A673 (cell line): ENCODE results near the gene JAML. TPM values are rescaled to one million over a fixed set of nuclear protein-coding genes. Genes with fewer than 3 reads are reported as not detected.

Experiments used
- BruUV-seq: library from RNA; stranded (reverse); fragments of 400-500 nt; replicated peaks from 2 replicates; lab custom pipeline; 2021; lab: Mats Ljungman, UMichigan
- CTCF ChIA-PET: fragments of 300-600 bp; sonication (Branson Sonifier 250); formaldehyde crosslinking; loops from one replicate; lab custom pipeline; 2022; ENCODE audit warnings: antibody characterized with exemption; lab: Charles Lee
- POLR2A ChIA-PET: fragments of 300-600 bp; sonication (Branson Sonifier 250); formaldehyde crosslinking; loops from one replicate; lab custom pipeline; 2022; ENCODE audit warnings: antibody characterized with exemption; ENCODE audit not compliant: low non-redundant PET; lab: Charles Lee
- DNase-seq: peaks from one replicate; pipeline ENCODE4 v3.0.0-alpha.2; 2015; ENCODE audit warnings: low spot score
- H3K27ac ChIP-seq: fragments of 200-600 bp; sonication (generic); 2 replicates; pipeline ENCODE4 v1.5.1; 2016; ENCODE audit warnings: mixed run types, low read depth, mild to moderate bottlenecking, mixed read lengths, antibody characterized with exemption, low read length; ENCODE audit not compliant: poor library complexity, severe bottlenecking
- H3K27me3 ChIP-seq: fragments of 200-600 bp; sonication (generic); replicated peaks from 2 replicates; pipeline ENCODE4 v1.6.1; 2017; ENCODE audit warnings: mixed run types, low read depth, mild to moderate bottlenecking, mixed read lengths, antibody characterized with exemption, low read length; ENCODE audit not compliant: insufficient read depth, poor library complexity
- H3K36me3 ChIP-seq: fragments of 200-600 bp; sonication (generic); 2 replicates; pipeline ENCODE4 v1.6.1; 2016; ENCODE audit warnings: mixed run types, mild to moderate bottlenecking, mixed read lengths, antibody characterized with exemption, low read length; ENCODE audit not compliant: insufficient read depth, poor library complexity, severe bottlenecking
- H3K4me1 ChIP-seq: fragments of 200-600 bp; sonication (generic); 2 replicates; pipeline ENCODE4 v1.6.1; 2017; ENCODE audit warnings: mixed run types, mild to moderate bottlenecking, mixed read lengths, antibody characterized with exemption, low read length; ENCODE audit not compliant: insufficient read depth, poor library complexity, severe bottlenecking
- H3K4me3 ChIP-seq: fragments of 200-600 bp; sonication (generic); 2 replicates; pipeline ENCODE4 v1.5.1; 2016; ENCODE audit warnings: low read depth, mixed run types, mild to moderate bottlenecking, mixed read lengths, low read length; ENCODE audit not compliant: poor library complexity, severe bottlenecking
- H3K9me3 ChIP-seq: fragments of 200-600 bp; sonication (generic); 2 replicates; pipeline ENCODE4 v1.6.1; 2016; ENCODE audit warnings: mixed run types, low read depth, mild to moderate bottlenecking, mixed read lengths, antibody characterized with exemption, low read length; ENCODE audit not compliant: poor library complexity, severe bottlenecking
- EZH2 ChIP-seq: fragments of 200-600 bp; sonication (generic); IDR thresholded peaks from 2 replicates; pipeline ENCODE4 v1.6.1; 2017; ENCODE audit warnings: borderline replicate concordance, low read depth, mild to moderate bottlenecking, mixed read lengths, antibody characterized with exemption, low read length; ENCODE audit not compliant: poor library complexity, severe bottlenecking
- intact Hi-C: fragments of 100-400 bp; cut with micrococcal nuclease; formaldehyde crosslinking; loops from one replicate; pipeline ENCODE4 v1.10.0; 2022; ENCODE audit not compliant: unreplicated experiment
- total RNA-seq: library from RNA; stranded (reverse); gene quantifications from 2 replicates; pipeline ENCODE4 v1.2.3, GENCODE V29; 2021
- TF ChIP-seq, protein P1 (sequence below): fragments of 300-800, 200-600 bp; sonication (generic); conservative IDR thresholded peaks from 2 replicates; pipeline ENCODE4 v1.5.1; 2017; ENCODE audit warnings: low read depth, mild to moderate bottlenecking, antibody characterized with exemption, low read length, moderate library complexity, mixed read lengths

The JAML gene
- total RNA-seq, 1 experiment from 2014 or later: not detected

DNA sequence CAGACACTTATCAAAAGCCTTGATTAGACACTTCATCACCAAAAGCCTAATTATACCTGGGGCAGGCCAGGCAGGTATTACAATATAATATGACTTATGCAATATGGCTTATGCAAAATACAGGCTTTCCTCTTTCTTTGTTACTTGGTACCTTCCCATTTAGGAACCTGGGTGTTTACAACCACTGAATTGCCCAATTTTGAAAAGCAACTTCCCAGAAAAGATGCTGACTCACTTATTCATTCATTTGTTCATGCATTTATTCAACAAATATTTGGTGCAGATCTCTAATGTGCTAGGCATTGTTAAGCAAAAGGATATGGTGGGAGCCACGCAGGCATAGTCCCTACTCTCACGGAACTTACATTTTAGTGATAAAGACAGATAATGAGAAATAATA, 13.6 kb upstream of the JAML start:
- POLR2A ChIA-PET: no interaction called here
- TF ChIP-seq, protein P1, sequence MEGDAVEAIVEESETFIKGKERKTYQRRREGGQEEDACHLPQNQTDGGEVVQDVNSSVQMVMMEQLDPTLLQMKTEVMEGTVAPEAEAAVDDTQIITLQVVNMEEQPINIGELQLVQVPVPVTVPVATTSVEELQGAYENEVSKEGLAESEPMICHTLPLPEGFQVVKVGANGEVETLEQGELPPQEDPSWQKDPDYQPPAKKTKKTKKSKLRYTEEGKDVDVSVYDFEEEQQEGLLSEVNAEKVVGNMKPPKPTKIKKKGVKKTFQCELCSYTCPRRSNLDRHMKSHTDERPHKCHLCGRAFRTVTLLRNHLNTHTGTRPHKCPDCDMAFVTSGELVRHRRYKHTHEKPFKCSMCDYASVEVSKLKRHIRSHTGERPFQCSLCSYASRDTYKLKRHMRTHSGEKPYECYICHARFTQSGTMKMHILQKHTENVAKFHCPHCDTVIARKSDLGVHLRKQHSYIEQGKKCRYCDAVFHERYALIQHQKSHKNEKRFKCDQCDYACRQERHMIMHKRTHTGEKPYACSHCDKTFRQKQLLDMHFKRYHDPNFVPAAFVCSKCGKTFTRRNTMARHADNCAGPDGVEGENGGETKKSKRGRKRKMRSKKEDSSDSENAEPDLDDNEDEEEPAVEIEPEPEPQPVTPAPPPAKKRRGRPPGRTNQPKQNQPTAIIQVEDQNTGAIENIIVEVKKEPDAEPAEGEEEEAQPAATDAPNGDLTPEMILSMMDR: no peak
- TF ChIP-seq EZH2: no peak
- Histone ChIP-seq H3K36me3 (no peaks in the 10 kb centered on the region), H3K27ac (no peak overlapping the region), H3K4me3 (no peak overlapping the region), H3K9me3 (no peaks in the 10 kb centered on the region), H3K27me3 (peaks cover 51% of the 10 kb centered on the region), H3K4me1 (no peaks in the 10 kb centered on the region)
- DNase-seq: no peak
- CTCF ChIA-PET: no interaction called here
- BruUV-seq: no TSS peak
- intact Hi-C loops: no loop called here

DNA sequence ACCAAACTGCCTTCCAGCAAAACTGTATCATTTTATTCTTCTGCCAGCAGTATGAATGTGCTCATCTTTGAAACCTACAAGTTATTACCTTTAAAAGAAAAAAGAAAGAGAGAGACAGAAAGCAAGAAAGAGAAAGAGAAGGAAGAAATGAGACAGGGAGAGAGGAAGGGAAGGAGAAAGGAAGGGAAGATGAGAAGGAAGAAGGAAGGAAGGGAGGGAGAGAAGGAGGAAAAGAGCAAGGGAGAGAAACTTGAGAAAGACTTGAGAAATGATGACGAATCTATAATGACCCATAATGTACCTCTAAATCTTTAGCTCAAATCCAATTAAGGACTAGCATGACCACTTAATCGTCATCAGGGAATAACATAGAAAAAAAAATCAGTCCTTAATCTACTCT, 11.4 kb upstream of the JAML start:
- H3K4me3 ChIP-seq: no peak overlapping the region
- intact Hi-C loops: no loop called here
- POLR2A ChIA-PET: no interaction called here
- H3K9me3 ChIP-seq: no peaks in the 10 kb centered on the region
- H3K4me1 ChIP-seq: no peaks in the 10 kb centered on the region
- peaks cover 40% of the 10 kb centered on the region for H3K27me3 ChIP-seq
- CTCF ChIA-PET: no interaction called here
- no peaks in the 10 kb centered on the region for H3K36me3 ChIP-seq
- H3K27ac ChIP-seq: no peak overlapping the region
- peak; percentile 12 for DNase-seq
- BruUV-seq: no TSS peak
- no peak for TF ChIP-seq EZH2
- TF ChIP-seq, protein P1: no peak

DNA sequence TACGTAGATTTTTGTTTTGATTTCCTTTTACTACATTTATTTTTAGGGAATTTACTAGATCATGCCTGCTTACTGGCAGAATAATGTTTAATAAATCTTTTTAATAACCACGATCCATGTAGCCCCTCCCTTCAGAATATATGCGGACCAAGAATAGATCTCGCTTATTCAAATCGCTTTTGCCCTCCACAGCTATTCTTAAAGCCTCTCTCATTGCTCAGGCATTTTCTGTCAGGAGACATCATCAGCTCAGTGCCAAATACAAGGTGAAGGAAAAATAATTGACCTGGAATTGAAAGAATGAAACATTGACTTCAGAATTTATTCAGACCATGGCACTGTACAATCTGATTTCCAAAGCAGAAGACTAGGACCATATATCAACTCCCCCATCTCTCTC, 10.0 kb upstream of the JAML start:
- Histone ChIP-seq H3K27ac (no peak overlapping the region), H3K27me3 (peaks cover 37% of the 10 kb centered on the region), H3K36me3 (no peaks in the 10 kb centered on the region), H3K9me3 (no peaks in the 10 kb centered on the region), H3K4me1 (no peaks in the 10 kb centered on the region), H3K4me3 (no peak overlapping the region)
- intact Hi-C loops: no loop called here
- POLR2A ChIA-PET: no interaction called here
- CTCF ChIA-PET: no interaction called here
- no peak for DNase-seq
- BruUV-seq: no TSS peak
- TF ChIP-seq, protein P1: no peak
- no peak for TF ChIP-seq EZH2
